Activated T-helper 17 cell treated with anti-CD3 and anti-CD28 coated beads, Interleukin-2, amount 50 U/mL, for 72 hours (primary cell): Measurements from ENCODE around the gene PLXNA2. TPM values are rescaled to one million over a fixed set of nuclear protein-coding genes. Genes with fewer than 3 reads are reported as not detected.

Source experiments
- ATAC-seq: fragments of 150-1000 bp; cut with Tn5 transposase; replicated peaks from 2 replicates; pipeline ENCODE4 v1.10.0; 2021; ENCODE audit warnings: mild to moderate bottlenecking, moderate library complexity
- H3K27ac Mint-ChIP-seq: one replicate; pipeline ENCODE4 v1.8.0; 2022; ENCODE audit warnings: mixed read lengths
- H3K27me3 Mint-ChIP-seq: one replicate; pipeline ENCODE4 v1.8.0; 2022; ENCODE audit warnings: mixed read lengths
- H3K36me3 Mint-ChIP-seq: one replicate; pipeline ENCODE4 v1.8.0; 2022; ENCODE audit warnings: low read depth, mild to moderate bottlenecking, mixed read lengths
- H3K4me1 Mint-ChIP-seq: one replicate; pipeline ENCODE4 v1.8.0; 2022; ENCODE audit warnings: mixed read lengths
- H3K4me3 Mint-ChIP-seq: one replicate; pipeline ENCODE4 v1.8.0; 2022; ENCODE audit warnings: mild to moderate bottlenecking, mixed read lengths
- H3K9me3 Mint-ChIP-seq: one replicate; pipeline ENCODE4 v1.8.0; 2022; ENCODE audit warnings: mixed read lengths
- total RNA-seq, 2 donors: library from RNA; stranded (reverse); gene quantifications; one replicate each; pipeline ENCODE4 v1.2.3, GENCODE V29; 2022

Gene PLXNA2
- total RNA-seq, 2 donors from 2014 or later, result 0.09 TPM; not detected in 1

DNA sequence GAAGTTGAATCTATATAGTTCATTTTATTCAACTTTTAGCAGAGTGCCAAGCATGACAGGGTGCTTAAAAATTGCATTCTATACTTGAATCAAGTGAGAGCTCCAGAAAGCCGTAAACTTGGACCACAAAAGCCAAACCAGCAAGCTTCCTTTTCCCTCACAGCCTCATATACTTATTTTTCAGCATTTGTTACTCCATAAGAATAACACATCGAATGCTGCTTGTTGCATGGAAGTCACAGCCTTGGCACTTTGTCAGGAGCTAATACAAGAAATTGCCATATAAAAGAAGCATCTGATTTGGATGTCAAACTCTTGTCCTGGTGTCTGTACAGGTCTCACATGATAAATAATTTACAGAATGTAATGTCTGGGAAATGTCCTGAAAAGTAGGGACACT lies 87.4 kb downstream of the PLXNA2 start:
- no peaks in the 10 kb centered on the region for H3K4me1 Mint-ChIP-seq
- H3K36me3 Mint-ChIP-seq, result no peaks in the 10 kb centered on the region

DNA sequence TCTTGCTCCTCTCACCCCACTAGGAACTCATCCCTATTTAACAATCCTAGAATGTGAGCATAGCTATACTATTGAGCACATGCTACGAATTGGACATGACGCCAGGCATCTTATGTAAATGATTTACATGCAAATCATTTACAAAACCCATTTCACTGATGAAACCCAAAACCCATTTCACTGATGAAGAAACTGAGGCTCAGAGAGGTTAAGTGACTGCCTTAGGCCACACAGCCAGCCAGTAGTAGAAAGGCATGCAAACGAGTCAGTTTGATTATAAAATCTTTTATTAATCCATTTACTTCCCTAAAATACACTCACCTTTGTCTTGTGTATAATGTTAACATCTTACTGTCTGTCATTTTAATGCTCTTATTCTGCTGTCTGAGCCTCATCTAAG lies 87.9 kb downstream of the PLXNA2 start:
- no peaks in the 10 kb centered on the region for H3K9me3 Mint-ChIP-seq
- H3K4me3 Mint-ChIP-seq, result no peak overlapping the region
- H3K36me3 Mint-ChIP-seq, result no peaks in the 10 kb centered on the region
- H3K27me3 Mint-ChIP-seq, result peaks cover 9% of the 10 kb centered on the region
- H3K4me1 Mint-ChIP-seq, result no peaks in the 10 kb centered on the region
- no peak for ATAC-seq
- H3K27ac Mint-ChIP-seq, result no peak overlapping the region

More for the DNA sequence above, 87.4 kb downstream of the PLXNA2 start:
- Mint-ChIP-seq H3K27me3 (peaks cover 10% of the 10 kb centered on the region), H3K9me3 (no peaks in the 10 kb centered on the region), H3K27ac (no peak overlapping the region), H3K4me3 (no peak overlapping the region)
- no peak for ATAC-seq

- H3K36me3 Mint-ChIP-seq, result no peaks in the 10 kb centered on the region
- H3K4me1 Mint-ChIP-seq, result no peaks in the 10 kb centered on the region
- no peak overlapping the region for H3K27ac Mint-ChIP-seq
- H3K9me3 Mint-ChIP-seq, result no peaks in the 10 kb centered on the region
- ATAC-seq, result no peak
- H3K4me3 Mint-ChIP-seq, result no peak overlapping the region
- peaks cover 9% of the 10 kb centered on the region for H3K27me3 Mint-ChIP-seq
Measured at GRCh38 chr1:208154679-208155642, 89.2 kb downstream of the PLXNA2 start.

GRCh38 chr1:208154040-208154439 lies 90.1 kb downstream of the PLXNA2 start:
- no peak overlapping the region for H3K4me3 Mint-ChIP-seq
- H3K27me3 Mint-ChIP-seq, result peaks cover 5% of the 10 kb centered on the region
- H3K4me1 Mint-ChIP-seq, result no peaks in the 10 kb centered on the region
- H3K27ac Mint-ChIP-seq, result no peak overlapping the region
- H3K36me3 Mint-ChIP-seq, result no peaks in the 10 kb centered on the region
- H3K9me3 Mint-ChIP-seq, result no peaks in the 10 kb centered on the region
- ATAC-seq, result no peak

- H3K4me1 Mint-ChIP-seq, result no peaks in the 10 kb centered on the region
- no peak overlapping the region for H3K27ac Mint-ChIP-seq
- H3K4me3 Mint-ChIP-seq, result no peak overlapping the region
- peaks cover 5% of the 10 kb centered on the region for H3K27me3 Mint-ChIP-seq
- ATAC-seq, result no peak
- no peaks in the 10 kb centered on the region for H3K9me3 Mint-ChIP-seq
- H3K36me3 Mint-ChIP-seq, result no peaks in the 10 kb centered on the region
Measured at GRCh38 chr1:208153386-208153785, 90.8 kb downstream of the PLXNA2 start.

GRCh38 chr1:208151728-208152598 lies 92.2 kb downstream of the PLXNA2 start:
- no peak overlapping the region for H3K4me3 Mint-ChIP-seq
- no peaks in the 10 kb centered on the region for H3K27me3 Mint-ChIP-seq
- no peaks in the 10 kb centered on the region for H3K36me3 Mint-ChIP-seq
- H3K4me1 Mint-ChIP-seq, result no peaks in the 10 kb centered on the region
- H3K9me3 Mint-ChIP-seq, result no peaks in the 10 kb centered on the region
- no peak for ATAC-seq
- H3K27ac Mint-ChIP-seq, result no peak overlapping the region

DNA sequence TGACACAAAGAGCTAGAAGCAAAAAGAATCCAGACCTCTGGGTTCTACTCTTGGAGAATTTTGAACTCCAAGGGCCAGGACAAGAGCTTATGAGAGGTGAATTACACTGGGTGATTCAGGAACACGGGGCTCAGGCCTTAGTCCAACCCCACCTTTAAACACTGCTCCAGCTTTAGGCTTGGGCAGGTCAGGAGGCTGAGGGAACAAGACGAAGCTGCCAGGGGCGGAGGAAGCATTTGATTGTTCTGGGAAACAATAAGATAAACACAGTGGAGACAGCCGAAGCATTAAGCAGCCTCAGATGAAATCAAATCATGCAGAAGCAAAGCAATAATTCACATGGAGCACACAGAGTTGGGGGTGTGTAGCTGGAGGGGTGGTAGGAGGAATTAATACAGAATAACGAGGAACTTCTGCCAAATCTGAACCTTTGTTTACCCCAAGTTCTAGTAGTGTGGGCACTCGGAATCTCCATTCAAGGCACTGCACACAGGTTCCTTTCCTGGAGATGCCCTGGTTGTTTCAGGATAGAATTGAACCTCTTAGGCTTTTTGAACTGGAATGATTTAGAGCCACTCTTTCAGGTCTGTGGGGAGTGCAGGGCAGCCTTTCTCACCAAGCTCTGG lies 93.2 kb downstream of the PLXNA2 start:
- Mint-ChIP-seq H3K4me1 (no peaks in the 10 kb centered on the region), H3K4me3 (no peak overlapping the region), H3K36me3 (no peaks in the 10 kb centered on the region), H3K9me3 (no peaks in the 10 kb centered on the region), H3K27ac (no peak overlapping the region), H3K27me3 (no peaks in the 10 kb centered on the region)
- ATAC-seq, result no peak

- no peaks in the 10 kb centered on the region for H3K27me3 Mint-ChIP-seq
- no peak for ATAC-seq
- H3K4me3 Mint-ChIP-seq, result no peak overlapping the region
- H3K27ac Mint-ChIP-seq, result no peak overlapping the region
- no peaks in the 10 kb centered on the region for H3K36me3 Mint-ChIP-seq
- H3K9me3 Mint-ChIP-seq, result no peaks in the 10 kb centered on the region
- H3K4me1 Mint-ChIP-seq, result no peaks in the 10 kb centered on the region
Measured at GRCh38 chr1:208149776-208150514, 94.2 kb downstream of the PLXNA2 start.

DNA sequence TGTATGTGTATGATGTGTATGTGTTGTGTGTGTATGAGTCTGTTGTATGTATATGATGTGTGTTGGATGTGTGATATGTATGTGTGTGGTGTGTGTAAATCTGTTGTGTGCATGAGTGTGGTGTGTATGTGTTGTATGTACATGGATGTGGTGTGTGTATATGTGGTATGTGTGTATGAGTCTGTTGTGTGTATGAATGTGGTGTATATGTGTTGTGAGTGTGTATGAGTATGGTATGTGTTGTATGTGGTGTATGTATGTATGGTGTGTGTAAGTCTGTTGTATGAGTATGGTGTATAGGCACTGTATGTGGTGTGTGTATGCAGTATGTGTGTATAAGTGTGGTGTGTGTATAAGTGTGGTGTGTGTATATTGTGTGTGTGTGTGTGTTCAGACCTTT lies 95.0 kb downstream of the PLXNA2 start:
- H3K9me3 Mint-ChIP-seq, result no peaks in the 10 kb centered on the region

DNA sequence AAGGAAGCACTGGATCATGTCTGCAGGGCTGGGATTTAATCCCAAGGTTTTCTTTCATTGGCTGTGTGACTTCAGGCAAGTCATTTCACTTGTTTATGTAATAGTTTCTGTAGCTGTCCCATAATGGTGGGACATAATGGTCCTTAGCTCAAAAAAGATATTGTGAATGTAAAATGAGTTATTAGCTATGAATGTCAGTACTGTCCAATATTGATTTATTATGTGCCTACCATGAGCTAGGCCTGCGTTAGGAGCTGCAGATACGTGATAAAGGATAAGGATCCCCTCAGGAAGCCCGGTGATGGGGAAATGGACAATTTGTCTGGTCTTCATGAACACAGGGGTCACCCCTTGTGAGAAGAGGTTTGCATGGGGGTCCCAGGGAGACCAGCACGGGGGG lies 95.8 kb downstream of the PLXNA2 start:
- ATAC-seq, result no peak
- Mint-ChIP-seq H3K4me3 (no peak overlapping the region), H3K27ac (no peak overlapping the region), H3K4me1 (no peaks in the 10 kb centered on the region), H3K9me3 (no peaks in the 10 kb centered on the region), H3K36me3 (no peaks in the 10 kb centered on the region), H3K27me3 (no peaks in the 10 kb centered on the region)

More for the DNA sequence above, 95.0 kb downstream of the PLXNA2 start:
- H3K4me3 Mint-ChIP-seq, result no peak overlapping the region
- no peaks in the 10 kb centered on the region for H3K36me3 Mint-ChIP-seq
- no peak overlapping the region for H3K27ac Mint-ChIP-seq
- no peaks in the 10 kb centered on the region for H3K27me3 Mint-ChIP-seq
- ATAC-seq, result no peak
- H3K4me1 Mint-ChIP-seq, result no peaks in the 10 kb centered on the region

DNA sequence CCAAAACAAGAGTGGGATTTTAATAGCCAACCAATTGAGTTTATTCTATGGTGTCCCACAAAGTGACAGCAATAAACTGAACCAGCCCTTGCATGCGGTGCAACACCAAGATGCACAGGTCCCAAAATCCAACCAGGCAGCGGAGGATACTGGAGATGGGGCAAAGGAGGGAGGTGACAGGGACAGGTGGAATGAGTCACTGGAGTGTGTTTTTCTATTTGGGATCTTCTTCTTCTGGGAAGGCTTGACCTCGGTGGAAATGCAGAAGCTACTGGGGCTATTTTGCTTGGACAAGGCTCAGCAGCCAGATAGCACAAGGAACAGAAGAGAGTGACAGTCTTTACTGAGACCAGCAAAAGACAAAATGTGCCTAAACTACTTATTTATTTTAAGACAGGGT lies 97.5 kb downstream of the PLXNA2 start:
- H3K9me3 Mint-ChIP-seq, result no peaks in the 10 kb centered on the region
- H3K27me3 Mint-ChIP-seq, result no peaks in the 10 kb centered on the region
- H3K27ac Mint-ChIP-seq, result no peak overlapping the region
- no peak for ATAC-seq
- H3K4me1 Mint-ChIP-seq, result no peaks in the 10 kb centered on the region
- H3K4me3 Mint-ChIP-seq, result no peak overlapping the region
- no peaks in the 10 kb centered on the region for H3K36me3 Mint-ChIP-seq

GRCh38 chr1:208145167-208145566 lies 99.0 kb downstream of the PLXNA2 start:
- H3K4me1 Mint-ChIP-seq, result no peaks in the 10 kb centered on the region
- no peak overlapping the region for H3K27ac Mint-ChIP-seq
- no peak for ATAC-seq
- H3K4me3 Mint-ChIP-seq, result no peak overlapping the region
- no peaks in the 10 kb centered on the region for H3K27me3 Mint-ChIP-seq
- H3K9me3 Mint-ChIP-seq, result no peaks in the 10 kb centered on the region
- H3K36me3 Mint-ChIP-seq, result no peaks in the 10 kb centered on the region

GRCh38 chr1:208142590-208143382 lies 101.4 kb downstream of the PLXNA2 start:
- Mint-ChIP-seq H3K4me1 (no peaks in the 10 kb centered on the region), H3K27ac (no peak overlapping the region), H3K36me3 (no peaks in the 10 kb centered on the region), H3K27me3 (no peaks in the 10 kb centered on the region), H3K9me3 (no peaks in the 10 kb centered on the region), H3K4me3 (no peak overlapping the region)
- ATAC-seq, result no peak
